Measurements from ENCODE around the gene DAPK2.

DAPK2 gene

DNA sequence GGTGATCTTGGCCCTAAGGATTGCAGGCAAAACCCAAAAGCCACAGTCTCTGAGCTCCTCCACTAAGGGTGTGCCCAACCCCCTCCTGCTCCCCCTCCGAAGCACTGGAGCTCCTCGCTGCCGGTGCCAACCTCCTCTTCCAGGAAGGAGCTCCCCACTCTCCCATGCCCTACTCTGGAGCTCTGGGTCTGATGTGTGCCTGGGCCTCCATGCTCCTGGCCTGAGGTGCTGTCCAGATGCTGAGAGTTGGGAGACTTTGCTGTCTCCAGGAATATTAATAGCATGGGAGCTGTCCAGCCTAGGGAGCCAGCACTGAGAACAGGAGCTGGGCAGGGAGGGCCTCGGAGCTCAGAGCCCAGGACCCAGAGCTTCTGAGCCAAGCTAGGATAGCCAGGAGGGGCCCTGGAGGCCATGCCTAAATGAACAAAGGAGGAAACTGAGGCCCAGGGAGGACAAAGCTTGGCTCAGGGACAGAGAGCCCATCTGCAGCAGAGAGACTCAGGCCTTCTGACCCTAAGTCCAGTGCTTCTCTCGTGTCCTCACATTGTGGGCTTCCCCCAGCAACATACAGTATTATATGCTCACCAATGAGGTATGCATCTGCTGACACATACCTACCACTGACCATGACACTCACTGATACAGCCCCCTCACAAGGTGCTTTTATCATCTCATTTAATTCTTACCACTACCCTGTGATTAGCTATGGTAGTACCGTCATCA is 175.6 kb downstream of the DAPK2 start:
- TF ChIP-seq CTCF (conservative IDR thresholded peaks at IDR 0.05; ENCODE audit: control insufficient read depth, insufficient read depth, low read depth, low read length), result no peak
- H3K4me3 ChIP-seq (ENCODE audit: control insufficient read depth, low read depth, low read length), result no peak overlapping the region
- peak; percentile 76 for DNase-seq (ENCODE audit: low read depth)

DNA sequence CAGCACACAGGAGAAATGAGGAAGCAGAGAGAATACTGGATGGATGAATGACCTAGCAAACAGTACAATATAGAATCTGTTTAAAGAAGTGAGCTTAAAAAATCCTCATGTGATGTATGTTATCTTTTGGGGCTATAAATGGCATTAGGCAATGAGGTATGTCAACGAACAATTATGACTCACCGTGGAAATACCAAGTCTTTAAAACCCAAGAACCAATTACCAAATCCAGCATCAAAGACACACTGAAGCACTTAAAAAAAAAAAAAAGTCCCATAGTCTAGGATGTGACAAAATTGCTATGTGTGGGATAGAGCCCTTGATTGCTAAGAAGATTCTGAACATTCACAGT is 176.3 kb downstream of the DAPK2 start:
- DNase-seq (ENCODE audit: low read depth), result peak; percentile 23
- no peak overlapping the region for H3K4me3 ChIP-seq (ENCODE audit: control insufficient read depth, low read depth, low read length)
- no peak for TF ChIP-seq CTCF (conservative IDR thresholded peaks at IDR 0.05; ENCODE audit: control insufficient read depth, insufficient read depth, low read depth, low read length)

GRCh38 chr15:63869371-63870042 is 176.8 kb downstream of the DAPK2 start:
- no peak overlapping the region for H3K4me3 ChIP-seq (ENCODE audit: control insufficient read depth, low read depth, low read length)
- TF ChIP-seq CTCF (conservative IDR thresholded peaks at IDR 0.05; ENCODE audit: control insufficient read depth, insufficient read depth, low read depth, low read length), result no peak

DNA sequence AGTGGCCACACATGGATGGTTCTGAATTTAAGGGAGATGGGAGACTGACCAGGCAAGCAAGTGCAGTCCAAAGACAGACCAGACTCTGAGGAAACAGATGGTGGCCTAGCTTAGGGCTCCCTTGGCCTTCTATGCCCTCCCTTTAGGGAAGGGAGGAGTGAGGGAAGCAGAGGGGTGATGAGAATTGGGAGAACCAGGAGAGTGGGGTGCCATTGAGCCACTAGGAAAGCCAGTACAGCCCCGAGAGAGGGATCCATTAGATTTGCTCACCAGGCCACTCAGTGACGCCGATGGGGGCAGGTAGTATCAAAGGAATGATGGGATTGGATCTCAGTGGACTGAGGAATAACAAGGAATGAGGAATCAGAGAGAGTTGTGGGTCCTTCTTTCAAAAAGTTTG is 182.1 kb downstream of the DAPK2 start:
- DNase-seq (ENCODE audit: low read depth), result no peak
- TF ChIP-seq CTCF (conservative IDR thresholded peaks at IDR 0.05; ENCODE audit: control insufficient read depth, insufficient read depth, low read depth, low read length), result no peak
- no peak overlapping the region for H3K4me3 ChIP-seq (ENCODE audit: control insufficient read depth, low read depth, low read length)

More at GRCh38 chr15:63869371-63870042, 176.8 kb downstream of the DAPK2 start:
- no peak for DNase-seq (ENCODE audit: low read depth)

DNA sequence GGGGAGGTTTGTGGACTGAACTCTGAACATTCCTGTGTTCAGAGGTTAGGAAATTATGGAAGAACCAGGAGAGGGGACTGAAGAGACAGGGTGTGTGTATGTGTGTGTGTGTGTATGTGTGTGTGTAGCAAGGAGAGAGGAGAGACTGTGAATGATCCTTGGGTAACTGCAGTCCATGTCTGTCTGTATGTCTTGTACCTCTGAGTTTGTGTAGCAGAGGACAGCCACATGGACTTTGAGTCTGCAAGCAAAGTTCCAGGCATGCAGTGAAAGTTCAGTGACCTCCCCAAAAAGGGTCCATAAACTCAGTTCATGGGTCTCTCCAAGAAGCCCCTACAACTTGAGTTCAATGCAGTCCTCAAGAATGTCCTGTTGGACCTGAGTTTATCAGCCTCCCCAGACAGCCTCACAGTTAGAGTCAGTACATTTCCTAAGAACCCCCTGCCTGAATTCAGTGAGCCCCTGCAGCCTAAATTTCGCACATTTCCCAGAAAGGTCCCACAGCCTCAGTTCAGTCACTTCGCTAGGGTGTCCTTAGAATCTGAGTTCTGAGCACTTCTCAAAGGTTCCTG is 184.3 kb downstream of the DAPK2 start:
- DNase-seq (ENCODE audit: low read depth), result no peak
- H3K4me3 ChIP-seq (ENCODE audit: control insufficient read depth, low read depth, low read length), result no peak overlapping the region
- TF ChIP-seq CTCF (conservative IDR thresholded peaks at IDR 0.05; ENCODE audit: control insufficient read depth, insufficient read depth, low read depth, low read length), result no peak

DNA sequence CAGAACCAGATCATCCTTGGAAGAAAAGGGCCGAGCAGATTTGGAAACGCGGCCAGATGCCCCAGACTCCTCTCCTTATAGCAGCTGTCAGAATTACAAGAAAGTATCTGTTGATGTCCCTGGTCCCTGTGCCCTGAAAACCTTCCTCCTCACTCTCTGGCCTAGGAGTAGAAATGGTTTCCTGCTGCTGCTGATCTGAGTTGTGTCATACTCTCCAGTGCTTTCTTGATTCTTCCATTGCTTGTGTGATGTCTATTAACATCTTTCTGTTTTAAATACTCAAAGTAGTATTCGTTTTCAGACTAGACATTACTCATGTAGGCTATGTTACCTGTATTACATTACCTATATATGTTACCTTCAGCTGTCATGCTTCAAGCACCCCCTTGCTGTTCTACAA is 185.7 kb downstream of the DAPK2 start:
- no peak for TF ChIP-seq CTCF (conservative IDR thresholded peaks at IDR 0.05; ENCODE audit: control insufficient read depth, insufficient read depth, low read depth, low read length)
- no peak for DNase-seq (ENCODE audit: low read depth)
- H3K4me3 ChIP-seq (ENCODE audit: control insufficient read depth, low read depth, low read length), result no peak overlapping the region
